Activated T-cell treated with anti-CD3 and anti-CD28 coated beads for 4 hours (primary cell): ENCODE results near the gene TRAM2.
A peak's percentile ranks its signal among the peaks of the same experiment; 100 is the strongest.

Source experiments
- DNase-seq: peaks from one replicate; pipeline ENCODE4 v3.0.0-alpha.2; 2020

Gene TRAM2

GRCh38 chr6:52591832-52592231 lies 15.0 kb upstream of the TRAM2 start:
- no peak for DNase-seq

DNA sequence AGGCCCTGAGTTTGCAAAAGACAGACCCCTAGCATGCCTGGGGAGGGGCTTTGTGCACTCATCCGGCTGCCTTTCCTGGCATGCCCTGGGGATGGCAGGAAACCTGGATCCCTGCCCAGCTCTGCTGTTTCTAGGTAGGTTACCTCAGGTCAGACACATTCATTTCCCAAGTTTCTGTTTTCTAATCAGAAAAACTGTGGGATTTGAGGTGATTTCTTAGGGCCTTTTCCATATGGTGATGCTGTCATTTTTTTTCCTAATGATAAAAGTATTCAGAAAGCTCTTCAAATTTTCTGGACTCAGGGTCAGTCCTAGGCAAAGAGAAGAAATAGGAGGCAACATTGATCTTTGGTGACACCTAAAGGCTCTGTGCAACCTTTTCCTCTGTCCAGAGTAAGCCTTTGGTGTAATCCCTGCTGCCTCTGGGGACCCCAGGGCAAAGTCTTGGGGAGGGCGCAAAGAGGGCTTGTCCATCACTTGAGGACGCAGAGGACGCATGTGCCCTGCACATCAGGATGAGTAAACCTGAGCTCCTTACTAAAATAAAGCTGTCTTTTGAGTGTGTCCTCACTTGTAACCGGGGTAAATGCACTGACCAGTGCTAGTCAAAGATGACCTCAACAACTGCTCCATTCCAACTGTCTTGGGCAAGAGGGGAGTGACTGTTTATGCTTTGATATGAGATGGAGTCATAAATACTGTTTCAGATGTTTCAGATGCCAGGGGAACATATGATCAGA lies 13.5 kb upstream of the TRAM2 start:
- DNase-seq = no peak

GRCh38 chr6:52588710-52589091 lies 11.8 kb upstream of the TRAM2 start:
- DNase-seq = no peak

GRCh38 chr6:52588087-52588709 lies 11.3 kb upstream of the TRAM2 start:
- no peak for DNase-seq

GRCh38 chr6:52587001-52587400 lies 10.1 kb upstream of the TRAM2 start:
- no peak for DNase-seq

- DNase-seq = no peak
These were observed 7.3 kb upstream of the TRAM2 start for GRCh38 chr6:52584203-52584602.

GRCh38 chr6:52582996-52583395 lies 6.1 kb upstream of the TRAM2 start:
- no peak for DNase-seq

DNA sequence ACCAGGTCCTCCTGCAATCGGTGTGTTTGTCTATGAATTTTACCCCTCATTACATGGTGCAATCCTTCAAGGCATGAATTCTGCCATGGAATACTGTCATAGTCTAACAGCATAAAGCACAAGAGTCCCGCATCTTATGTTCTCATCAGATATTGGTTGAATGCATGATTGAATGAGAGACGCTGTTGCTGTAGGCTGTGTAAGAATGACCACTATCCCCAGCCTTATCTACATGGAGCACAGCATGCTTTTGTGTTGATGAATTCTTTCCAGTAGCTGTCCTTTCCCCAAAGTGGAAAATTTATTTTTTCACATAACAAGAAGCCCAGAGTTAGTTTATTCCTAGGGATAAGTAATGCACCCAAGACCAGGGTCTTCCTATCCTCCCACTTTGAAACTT lies 5.6 kb upstream of the TRAM2 start:
- no peak for DNase-seq

GRCh38 chr6:52580905-52581304 lies 4.0 kb upstream of the TRAM2 start:
- DNase-seq = no peak

- no peak for DNase-seq
These were observed 2.3 kb upstream of the TRAM2 start for GRCh38 chr6:52579006-52579660.

GRCh38 chr6:52577778-52578463 lies 1.1 kb upstream of the TRAM2 start:
- DNase-seq = no peak

- DNase-seq = peak; percentile 23
These were observed 353 bp downstream of the TRAM2 start for GRCh38 chr6:52576392-52577021.

DNA sequence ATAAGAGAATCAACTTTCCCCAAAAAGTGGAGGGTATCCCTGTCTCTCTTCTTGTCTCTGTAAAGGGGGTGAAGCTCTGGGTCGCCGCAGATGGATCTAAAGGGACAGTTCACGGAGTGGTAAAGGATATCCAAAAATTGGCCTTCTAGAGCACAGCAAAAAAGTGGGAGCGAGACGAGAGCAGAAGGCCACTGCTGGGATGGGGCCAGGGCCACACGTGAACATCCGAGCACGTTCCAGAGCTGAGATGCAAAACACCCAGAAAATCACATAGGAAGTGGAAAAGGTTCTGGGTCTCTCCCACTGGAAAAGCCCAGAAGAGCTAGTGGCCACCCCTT lies 837 bp downstream of the TRAM2 start:
- no peak for DNase-seq

- no peak for DNase-seq
These were observed 1.4 kb downstream of the TRAM2 start for GRCh38 chr6:52575502-52575892.

- peak; percentile 32 for DNase-seq
These were observed 2.0 kb downstream of the TRAM2 start for GRCh38 chr6:52574709-52575501.

DNA sequence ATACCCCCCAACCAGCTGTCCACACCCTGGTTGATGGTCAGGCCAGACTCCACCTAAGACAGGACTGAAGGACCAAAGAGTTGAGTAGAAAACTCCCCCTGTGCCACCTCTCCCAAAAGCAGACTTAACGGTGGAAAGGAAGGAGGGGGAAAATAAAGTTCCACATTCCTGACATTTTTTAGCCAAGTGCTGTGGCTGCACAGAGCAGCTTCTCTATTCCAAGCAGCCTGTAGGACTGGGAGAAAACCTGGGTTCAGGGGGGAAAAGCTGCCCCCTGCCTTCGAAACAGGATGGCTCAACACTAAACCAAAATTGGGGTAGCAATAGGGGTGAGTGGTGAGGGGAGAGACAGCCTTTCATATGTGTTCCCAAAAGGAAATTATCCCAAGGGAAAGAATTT lies 3.6 kb downstream of the TRAM2 start:
- no peak for DNase-seq

DNA sequence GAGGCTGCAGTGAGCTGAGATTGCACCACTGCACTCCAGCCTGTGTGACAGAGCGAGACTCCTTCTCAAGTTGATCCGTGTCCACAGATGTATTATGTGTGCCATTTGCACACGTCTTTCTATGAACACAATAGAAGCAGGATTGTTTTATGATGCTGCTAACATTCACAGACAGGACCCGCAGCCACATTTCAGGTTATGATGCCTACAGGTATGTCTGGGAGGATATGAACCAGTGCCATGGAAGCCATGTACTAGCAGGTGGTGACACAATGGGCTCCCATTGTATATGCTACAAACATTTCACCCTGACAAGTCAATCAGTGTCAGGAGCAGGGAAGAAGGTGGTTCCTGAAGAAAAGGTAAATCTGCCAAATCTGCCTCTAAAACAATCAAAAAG lies 4.3 kb downstream of the TRAM2 start:
- DNase-seq = no peak

DNA sequence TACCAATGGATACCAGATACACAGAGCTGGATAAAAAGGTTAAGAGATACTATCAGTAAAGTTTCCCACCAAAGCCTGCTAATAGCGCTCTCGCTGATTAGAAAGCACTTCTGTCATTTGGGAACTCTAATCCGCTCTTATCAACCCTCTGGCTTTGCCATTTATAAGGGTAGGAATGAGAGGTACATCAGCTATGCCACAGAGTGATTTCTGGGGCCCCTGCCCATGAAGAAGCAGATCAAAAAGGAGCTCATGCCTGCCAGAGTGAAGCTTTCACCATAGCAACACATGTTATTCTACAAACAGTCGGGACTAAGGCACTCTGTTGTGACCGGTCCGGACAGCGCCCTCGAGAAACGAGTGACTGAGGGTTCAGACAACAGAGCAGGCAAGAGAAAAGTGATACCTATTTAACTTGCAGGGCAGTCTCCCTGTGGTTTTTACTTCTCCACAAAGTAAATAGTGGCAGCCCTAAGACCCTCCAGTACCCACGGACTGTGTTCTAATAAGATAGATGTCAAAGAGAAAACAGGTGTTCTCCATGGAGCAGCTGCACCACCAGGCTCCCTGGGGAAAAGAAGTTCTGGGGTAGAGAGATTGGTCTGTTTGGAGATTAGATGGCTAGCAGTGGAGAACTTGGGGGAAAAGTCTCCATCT lies 5.6 kb downstream of the TRAM2 start:
- DNase-seq = no peak

GRCh38 chr6:52570291-52570700 lies 6.6 kb downstream of the TRAM2 start:
- no peak for DNase-seq

DNA sequence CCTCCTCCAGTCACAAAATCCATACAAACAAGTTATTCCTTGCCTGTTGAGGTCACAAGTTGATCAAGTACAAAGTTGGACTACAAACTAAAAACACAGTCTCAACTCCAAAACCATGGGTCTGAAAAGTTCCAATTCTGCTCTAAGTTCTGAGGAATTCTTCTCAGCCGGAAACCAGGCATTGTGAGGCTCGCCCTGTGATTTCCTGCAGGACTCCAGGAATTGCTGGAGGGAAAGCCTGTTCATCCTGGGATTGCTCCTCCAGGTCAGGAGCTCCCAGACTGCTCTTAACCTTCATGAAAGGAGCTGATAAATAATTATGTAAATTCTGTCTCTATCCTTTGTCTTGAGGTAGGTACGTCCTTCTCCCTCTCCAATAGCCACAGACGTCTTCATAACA lies 8.5 kb downstream of the TRAM2 start:
- no peak for DNase-seq

DNA sequence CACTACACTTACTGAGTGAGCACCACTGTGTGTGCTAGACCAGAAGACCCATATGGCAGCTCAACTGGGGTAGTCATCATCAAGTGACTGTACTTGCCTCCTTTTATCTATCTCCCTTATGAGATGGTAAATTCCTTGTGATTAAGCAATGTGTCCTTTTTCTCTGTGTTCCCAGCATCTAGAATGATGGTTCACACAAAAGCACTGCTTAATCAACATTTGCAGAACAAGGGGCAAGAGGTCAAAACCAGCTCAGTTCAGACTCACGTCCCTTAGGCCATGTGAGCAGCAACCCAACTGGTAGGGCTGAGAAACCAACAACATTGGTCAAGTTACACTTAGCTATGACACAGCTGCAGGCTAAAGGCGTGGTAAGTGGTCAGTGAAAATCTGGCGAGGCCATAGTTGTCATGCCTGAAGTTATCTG lies 10.0 kb downstream of the TRAM2 start:
- DNase-seq = no peak

GRCh38 chr6:52566201-52566600 lies 10.7 kb downstream of the TRAM2 start:
- DNase-seq = no peak
